HFFc6 (cell line): ENCODE measurements around the gene VARS1. TPM values are rescaled to one million over a fixed set of nuclear protein-coding genes. Genes with fewer than 3 reads are reported as not detected.
"Not testable (repeated sequence)": the region's sequence is repeated elsewhere in the genome, so short reads cannot be mapped to it uniquely, and the experiment has no call there.

Experiments used
- DNase-seq: peaks from one replicate; pipeline ENCODE4 v3.0.0-alpha.2; 2018
- H3K27ac Mint-ChIP-seq: 2 replicates; pipeline ENCODE4 v1.8.0; 2020; ENCODE audit warnings: mild to moderate bottlenecking, mixed read lengths
- H3K27me3 Mint-ChIP-seq: 2 replicates; pipeline ENCODE4 v1.8.0; 2021; ENCODE audit warnings: mild to moderate bottlenecking, moderate library complexity, mixed read lengths; ENCODE audit not compliant: insufficient read depth
- H3K36me3 Mint-ChIP-seq: 2 replicates; pipeline ENCODE4 v1.8.0; 2021; ENCODE audit warnings: low read depth, mixed read lengths
- H3K4me1 Mint-ChIP-seq: 2 replicates; pipeline ENCODE4 v1.8.0; 2020; ENCODE audit warnings: low read depth, mixed read lengths
- H3K4me3 Mint-ChIP-seq: 2 replicates; pipeline ENCODE4 v1.8.0; 2020; ENCODE audit warnings: mild to moderate bottlenecking, moderate library complexity, mixed read lengths
- H3K9me3 Mint-ChIP-seq: 2 replicates; pipeline ENCODE4 v1.8.0; 2020; ENCODE audit warnings: mild to moderate bottlenecking, mixed read lengths
- total RNA-seq, 6 experiments: library from RNA; stranded (reverse); fragmentation: NEBNext Ultra II Directional; extraction: Animal tissue kit (Norgen Biotek cat#: 25700); gene quantifications; 2 replicates in 1 of 6; 3 replicates in 5 of 6; pipeline ENCODE4 v1.2.3, GENCODE V29; 2021
- TF ChIP-seq, protein P1 (sequence below): fragments of 200-600 bp; sonication (generic); IDR thresholded peaks from 2 replicates; pipeline ENCODE4 v1.5.0; 2021; ENCODE audit warnings: antibody characterized with exemption, mild to moderate bottlenecking

The VARS1 gene
- total RNA-seq, 6 experiments from 2014 or later = 117 to 144 (median 127) TPM

DNA sequence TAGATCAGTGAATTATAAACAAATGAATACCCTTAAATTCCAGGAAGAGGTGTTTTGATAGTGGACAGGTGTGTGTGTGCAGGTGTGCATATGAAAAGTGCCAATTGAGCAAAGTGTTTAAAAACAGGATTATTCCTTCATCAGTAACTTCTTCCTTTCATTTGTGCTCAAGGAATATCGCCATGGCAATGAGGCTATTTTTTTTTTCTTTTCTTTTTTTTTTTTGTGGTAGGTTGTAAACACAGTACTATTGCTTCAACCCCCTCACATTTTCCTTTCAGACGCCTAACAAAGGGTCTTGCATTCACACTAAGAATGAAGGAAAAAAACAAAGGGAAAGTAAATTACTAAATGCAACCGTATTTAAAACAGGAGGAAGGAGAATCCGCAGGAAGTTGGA lies 30.0 kb upstream of the VARS1 start:
- Mint-ChIP-seq H3K4me3 (peak overlapping the region; percentile 91; the same call in 1 of the 2 replicates), H3K27me3 (peaks cover 9% of the 10 kb centered on the region), H3K4me1 (peaks cover 51% of the 10 kb centered on the region), H3K9me3 (no peaks in the 10 kb centered on the region), H3K27ac (peak overlapping the region; percentile 99), H3K36me3 (peaks cover 10% of the 10 kb centered on the region)
- DNase-seq = no peak
- TF ChIP-seq, protein P1, sequence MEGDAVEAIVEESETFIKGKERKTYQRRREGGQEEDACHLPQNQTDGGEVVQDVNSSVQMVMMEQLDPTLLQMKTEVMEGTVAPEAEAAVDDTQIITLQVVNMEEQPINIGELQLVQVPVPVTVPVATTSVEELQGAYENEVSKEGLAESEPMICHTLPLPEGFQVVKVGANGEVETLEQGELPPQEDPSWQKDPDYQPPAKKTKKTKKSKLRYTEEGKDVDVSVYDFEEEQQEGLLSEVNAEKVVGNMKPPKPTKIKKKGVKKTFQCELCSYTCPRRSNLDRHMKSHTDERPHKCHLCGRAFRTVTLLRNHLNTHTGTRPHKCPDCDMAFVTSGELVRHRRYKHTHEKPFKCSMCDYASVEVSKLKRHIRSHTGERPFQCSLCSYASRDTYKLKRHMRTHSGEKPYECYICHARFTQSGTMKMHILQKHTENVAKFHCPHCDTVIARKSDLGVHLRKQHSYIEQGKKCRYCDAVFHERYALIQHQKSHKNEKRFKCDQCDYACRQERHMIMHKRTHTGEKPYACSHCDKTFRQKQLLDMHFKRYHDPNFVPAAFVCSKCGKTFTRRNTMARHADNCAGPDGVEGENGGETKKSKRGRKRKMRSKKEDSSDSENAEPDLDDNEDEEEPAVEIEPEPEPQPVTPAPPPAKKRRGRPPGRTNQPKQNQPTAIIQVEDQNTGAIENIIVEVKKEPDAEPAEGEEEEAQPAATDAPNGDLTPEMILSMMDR = no peak

DNA sequence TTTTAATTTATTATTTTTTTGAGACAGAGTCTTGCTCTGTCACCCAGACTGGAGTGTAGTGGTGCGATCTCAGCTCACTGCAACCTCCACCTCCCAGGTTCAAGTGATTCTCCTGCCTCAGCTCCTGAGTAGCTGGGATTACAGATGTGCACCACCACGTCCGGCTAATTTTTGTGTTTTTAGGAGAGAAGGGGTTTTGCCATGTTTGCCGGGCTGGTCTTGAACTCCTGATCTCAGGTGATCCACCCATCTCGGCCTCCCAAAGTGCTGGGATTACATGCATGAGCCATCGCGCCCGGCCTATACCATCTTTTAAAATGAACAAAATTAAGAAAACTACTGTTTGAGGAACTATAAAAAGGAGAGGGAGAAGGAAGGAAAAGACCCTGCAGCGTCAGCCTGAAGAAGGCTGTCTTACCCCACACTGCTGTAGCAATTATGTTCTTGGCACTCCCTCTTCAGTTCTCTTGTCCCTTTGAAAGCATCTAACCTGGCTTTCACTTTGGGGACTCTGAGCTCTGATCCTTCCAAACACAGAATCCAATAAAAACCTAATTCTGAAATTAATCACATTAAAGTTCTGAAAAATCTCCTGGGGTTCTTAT lies 28.1 kb upstream of the VARS1 start:
- not testable (repeated sequence) for H3K27me3 Mint-ChIP-seq, DNase-seq, H3K9me3 Mint-ChIP-seq, H3K36me3 Mint-ChIP-seq
- 0 out of 2 replicates have a peak overlapping the region, but pooled peaks have one; percentile 7 for H3K4me3 Mint-ChIP-seq
- H3K4me1 Mint-ChIP-seq = peaks cover 58% of the 10 kb centered on the region
- H3K27ac Mint-ChIP-seq = peak overlapping the region; percentile 43; the same call in 1 of the 2 replicates

DNA sequence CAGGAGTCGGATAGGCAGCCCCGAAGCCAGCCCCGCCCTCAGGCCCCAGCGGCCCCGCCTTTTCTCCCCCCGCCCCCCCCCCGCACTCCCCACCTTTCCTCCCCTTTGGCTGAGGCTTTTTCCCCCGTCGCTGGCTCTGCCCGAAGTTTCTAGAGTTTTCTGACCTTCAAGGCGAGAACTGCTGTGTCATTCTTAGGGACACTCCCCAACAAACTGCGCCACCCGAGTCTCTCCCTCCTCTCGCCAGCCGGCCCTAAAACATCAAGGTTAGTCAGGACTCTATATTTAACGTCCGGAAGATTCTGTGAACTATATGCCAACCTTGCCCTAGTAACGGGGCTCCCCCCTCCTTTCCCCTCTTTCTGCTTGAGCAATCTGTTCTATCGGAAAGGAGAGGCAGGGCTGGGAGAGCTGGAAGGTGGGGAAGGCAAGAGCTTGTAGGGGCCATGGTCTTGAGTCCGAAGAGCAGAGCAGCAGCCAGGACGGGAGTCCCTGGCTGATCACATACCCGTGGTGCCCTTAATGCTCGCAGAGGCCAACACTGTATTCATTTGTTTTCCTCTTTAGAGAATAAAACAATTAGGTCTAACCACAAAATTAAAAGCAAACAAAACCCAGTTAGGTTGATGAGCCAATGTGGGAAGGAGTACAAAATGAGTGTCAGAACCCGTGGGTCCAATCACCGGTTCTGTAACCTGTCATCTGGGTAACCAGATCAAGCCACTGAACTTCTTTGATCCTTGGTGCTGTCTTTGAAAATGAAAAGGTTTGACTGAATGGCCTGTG lies 26.7 kb upstream of the VARS1 start:
- TF ChIP-seq, protein P1 = no peak
- DNase-seq = peak; percentile 80
- peak overlapping the region; percentile 98 for H3K27ac Mint-ChIP-seq
- peaks cover 72% of the 10 kb centered on the region for H3K4me1 Mint-ChIP-seq
- H3K9me3 Mint-ChIP-seq = peaks cover 7% of the 10 kb centered on the region
- peak overlapping the region; percentile 92 for H3K4me3 Mint-ChIP-seq
- peaks cover 3% of the 10 kb centered on the region for H3K27me3 Mint-ChIP-seq
- peaks cover 13% of the 10 kb centered on the region; the same call in 1 of the 2 replicates for H3K36me3 Mint-ChIP-seq

DNA sequence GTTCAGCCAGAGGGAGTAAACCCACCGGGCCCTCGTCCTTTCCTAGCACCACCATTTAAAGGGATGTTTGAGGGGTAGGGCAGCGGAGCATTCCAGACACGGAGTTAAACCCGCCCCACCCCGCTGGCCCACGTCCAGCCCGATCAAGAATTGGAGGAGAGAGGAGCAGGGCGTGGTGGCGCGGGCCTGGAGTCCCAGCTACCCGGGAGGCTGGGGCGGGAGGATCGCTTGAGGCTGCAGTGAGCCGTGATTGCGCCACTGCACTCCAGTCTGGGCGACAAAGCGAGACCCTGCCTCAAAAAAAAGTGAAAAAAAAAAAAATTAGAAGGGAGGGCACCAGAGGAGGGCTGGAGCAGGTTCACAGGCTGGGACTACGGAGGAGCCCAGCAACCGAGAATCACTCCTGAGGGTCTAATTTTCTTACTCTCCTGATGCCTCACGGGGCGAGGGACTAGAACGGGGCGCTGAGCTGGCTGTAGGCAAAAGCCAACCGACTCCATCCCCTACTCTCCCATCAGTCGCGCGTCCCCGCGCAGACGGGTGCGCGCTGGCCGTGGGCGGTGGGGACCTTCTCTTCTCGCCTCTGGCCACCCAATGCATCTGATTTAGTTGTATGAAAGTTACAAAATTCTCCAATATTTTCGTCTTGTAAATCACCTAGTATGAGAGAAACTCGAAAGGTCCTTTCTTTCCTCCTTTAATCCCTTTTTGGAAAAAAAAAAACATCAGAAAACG lies 25.9 kb upstream of the VARS1 start:
- Mint-ChIP-seq H3K27me3 (peaks cover 3% of the 10 kb centered on the region), H3K36me3 (peaks cover 13% of the 10 kb centered on the region; the same call in 1 of the 2 replicates), H3K4me3 (peak overlapping the region; percentile 92), H3K27ac (peak overlapping the region; percentile 98), H3K9me3 (peaks cover 7% of the 10 kb centered on the region), H3K4me1 (peaks cover 68% of the 10 kb centered on the region)
- TF ChIP-seq, protein P1 = no peak
- DNase-seq = no peak

DNA sequence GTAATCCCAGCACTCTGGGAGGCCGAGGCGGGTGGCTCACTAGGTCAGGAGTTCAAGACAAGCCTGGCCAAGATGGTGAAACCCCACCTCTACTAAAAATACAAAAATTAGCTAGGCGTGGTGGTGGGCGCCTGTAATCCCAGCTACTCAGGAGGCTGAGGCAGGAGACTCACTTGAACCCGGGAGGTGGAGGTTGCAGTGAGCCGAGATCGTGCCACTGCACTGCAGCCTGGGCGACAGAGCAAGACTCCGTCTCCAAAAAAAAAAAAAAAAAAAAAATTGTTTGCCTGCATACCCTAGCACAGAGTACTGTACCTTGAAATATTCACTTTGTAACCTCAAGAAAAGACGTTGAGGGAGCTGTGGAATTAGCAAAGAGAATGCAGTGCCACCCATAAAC lies 24.8 kb upstream of the VARS1 start:
- Mint-ChIP-seq H3K36me3 (peaks cover 16% of the 10 kb centered on the region), H3K4me1 (peaks cover 62% of the 10 kb centered on the region), H3K27ac (peak overlapping the region; percentile 98; the same call in 1 of the 2 replicates), H3K9me3 (peaks cover 10% of the 10 kb centered on the region)
- not testable (repeated sequence) for H3K4me3 Mint-ChIP-seq, DNase-seq, H3K27me3 Mint-ChIP-seq

DNA sequence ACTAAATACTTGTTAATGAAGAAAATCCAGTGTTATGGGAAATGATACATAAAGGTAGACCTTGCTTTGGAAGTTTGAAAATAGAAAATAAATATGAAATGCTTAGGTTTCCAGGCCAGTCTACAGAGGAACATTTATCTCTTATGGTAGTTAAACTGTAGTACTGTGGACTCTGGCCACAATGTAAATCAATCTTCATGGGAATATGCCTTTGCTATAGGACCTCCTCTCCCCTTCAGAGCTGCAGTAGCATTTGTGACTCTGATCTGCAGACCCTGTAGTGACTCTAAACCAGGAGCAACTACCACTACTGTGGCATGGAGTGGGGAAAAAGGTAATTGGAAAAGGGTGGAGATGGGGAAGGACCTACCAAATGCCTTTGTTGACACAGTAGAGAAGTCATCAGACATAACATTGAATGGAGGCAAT lies 24.3 kb upstream of the VARS1 start:
- no peak overlapping the region for H3K4me3 Mint-ChIP-seq
- H3K36me3 Mint-ChIP-seq = peaks cover 18% of the 10 kb centered on the region
- H3K27ac Mint-ChIP-seq = peak overlapping the region; percentile 10
- H3K27me3 Mint-ChIP-seq = peaks cover 7% of the 10 kb centered on the region
- TF ChIP-seq, protein P1 = no peak
- DNase-seq = no peak
- peaks cover 11% of the 10 kb centered on the region for H3K9me3 Mint-ChIP-seq
- H3K4me1 Mint-ChIP-seq = peaks cover 62% of the 10 kb centered on the region

DNA sequence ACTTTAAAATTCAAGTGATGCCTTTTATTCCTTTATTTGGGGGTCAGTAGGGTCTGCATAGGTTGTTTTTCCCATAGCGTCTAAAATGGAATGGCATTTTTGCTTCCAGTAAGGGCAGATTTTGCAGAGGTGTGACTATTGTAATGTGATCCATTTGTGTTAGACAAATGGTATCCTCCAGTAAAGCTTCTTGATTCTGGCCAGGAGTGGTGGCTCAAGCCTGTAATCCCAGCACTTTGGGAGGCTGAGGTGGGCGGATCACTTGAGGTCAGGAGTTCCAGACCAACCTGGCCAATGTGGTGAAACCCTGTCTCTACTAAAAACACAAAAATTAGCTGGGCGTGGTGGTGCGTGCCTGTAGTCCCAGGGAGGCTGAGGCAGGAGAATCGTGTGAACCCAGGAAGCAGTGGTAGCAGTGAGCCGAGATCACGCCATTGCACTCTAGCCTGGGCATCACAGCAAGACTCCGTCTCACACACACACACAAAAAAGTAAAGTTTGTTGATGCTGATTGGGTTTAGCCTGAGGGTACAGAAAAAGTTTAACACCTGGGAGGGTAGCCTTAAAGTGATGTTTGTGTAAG lies 22.5 kb upstream of the VARS1 start:
- Mint-ChIP-seq H3K27me3 (peaks cover 11% of the 10 kb centered on the region), H3K36me3 (peaks cover 18% of the 10 kb centered on the region), H3K4me1 (peaks cover 65% of the 10 kb centered on the region), H3K27ac (peak overlapping the region; percentile 48), H3K4me3 (peak overlapping the region; percentile 86), H3K9me3 (peaks cover 11% of the 10 kb centered on the region)
- DNase-seq = not testable (repeated sequence)

DNA sequence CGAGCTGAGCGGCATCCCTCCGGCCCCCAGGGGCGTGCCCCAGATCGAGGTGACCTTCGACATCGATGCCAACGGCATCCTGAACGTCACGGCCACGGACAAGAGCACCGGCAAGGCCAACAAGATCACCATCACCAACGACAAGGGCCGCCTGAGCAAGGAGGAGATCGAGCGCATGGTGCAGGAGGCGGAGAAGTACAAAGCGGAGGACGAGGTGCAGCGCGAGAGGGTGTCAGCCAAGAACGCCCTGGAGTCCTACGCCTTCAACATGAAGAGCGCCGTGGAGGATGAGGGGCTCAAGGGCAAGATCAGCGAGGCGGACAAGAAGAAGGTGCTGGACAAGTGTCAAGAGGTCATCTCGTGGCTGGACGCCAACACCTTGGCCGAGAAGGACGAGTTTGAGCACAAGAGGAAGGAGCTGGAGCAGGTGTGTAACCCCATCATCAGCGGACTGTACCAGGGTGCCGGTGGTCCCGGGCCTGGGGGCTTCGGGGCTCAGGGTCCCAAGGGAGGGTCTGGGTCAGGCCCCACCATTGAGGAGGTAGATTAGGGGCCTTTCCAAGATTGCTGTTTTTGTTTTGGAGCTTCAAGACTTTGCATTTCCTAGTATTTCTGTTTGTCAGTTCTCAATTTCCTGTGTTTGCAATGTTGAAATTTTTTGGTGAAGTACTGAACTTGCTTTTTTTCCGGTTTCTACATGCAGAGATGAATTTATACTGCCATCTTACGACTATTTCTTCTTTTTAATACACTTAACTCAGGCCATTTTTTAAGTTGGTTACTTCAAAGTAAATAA lies 21.8 kb upstream of the VARS1 start:
- Mint-ChIP-seq H3K9me3 (peaks cover 11% of the 10 kb centered on the region), H3K4me3 (peak overlapping the region; percentile 86), H3K27ac (peak overlapping the region; percentile 37), H3K36me3 (peaks cover 18% of the 10 kb centered on the region), H3K27me3 (peaks cover 11% of the 10 kb centered on the region), H3K4me1 (peaks cover 58% of the 10 kb centered on the region)
- not testable (repeated sequence) for DNase-seq
